ENCODE data around the gene PRKCE. TPM values are rescaled to one million over a fixed set of nuclear protein-coding genes. Genes with fewer than 3 reads are reported as not detected.

PRKCE gene
- total RNA-seq, 1 experiment from 2014 or later, result 14.0 TPM

DNA sequence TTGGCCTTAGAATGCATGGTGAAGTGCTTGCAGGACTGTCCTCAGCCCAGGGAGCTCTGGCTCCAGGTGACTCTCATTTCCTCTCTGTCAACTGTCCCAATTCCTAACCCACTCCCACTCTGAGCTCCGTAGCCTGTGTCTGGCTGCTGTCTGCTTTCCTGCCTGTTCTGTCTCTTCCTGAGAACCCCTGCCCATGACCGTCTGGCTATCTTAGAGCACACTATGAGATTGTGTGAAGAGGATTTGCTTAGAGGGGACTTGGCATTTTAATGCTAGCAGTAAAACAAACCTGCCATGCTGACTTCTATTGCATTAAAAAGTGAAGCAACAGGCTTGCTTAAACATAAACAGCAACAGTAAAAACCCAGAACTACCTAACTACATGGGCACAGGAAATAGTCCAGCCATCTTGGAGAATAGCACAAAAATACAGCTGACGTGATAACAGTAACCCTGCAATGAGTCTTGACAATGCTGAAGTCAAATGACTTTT lies 234.7 kb downstream of the PRKCE start:
- Histone ChIP-seq H3K27ac (ENCODE audit: low read length) (no peak overlapping the region), H3K4me3 (ENCODE audit: low read depth in 2 of 2, low read length in 2 of 2) (no peak overlapping the region), H3K36me3 (ENCODE audit: control insufficient read depth, insufficient read depth, low read length) (no peaks in the 10 kb centered on the region), H3K27me3 (ENCODE audit: control insufficient read depth, insufficient read depth, low read length) (no peaks in the 10 kb centered on the region), H3K9me3 (ENCODE audit: control insufficient read depth, insufficient read depth, low read depth, low read length) (no peaks in the 10 kb centered on the region), H3K4me1 (ENCODE audit: control insufficient read depth, insufficient read depth, low read length) (no peaks in the 10 kb centered on the region)
- TF ChIP-seq TCF7L2 (IDR thresholded peaks at IDR 0.05; ENCODE audit: low read depth, low read length) (no peak), SIN3A (IDR thresholded peaks at IDR 0.05; ENCODE audit: borderline replicate concordance, insufficient read depth, low read depth, low read length) (no peak), POLR2AphosphoS5 (IDR thresholded peaks at IDR 0.05; ENCODE audit: low read depth, low read length) (no peak)
- TF ChIP-seq, protein P1, sequence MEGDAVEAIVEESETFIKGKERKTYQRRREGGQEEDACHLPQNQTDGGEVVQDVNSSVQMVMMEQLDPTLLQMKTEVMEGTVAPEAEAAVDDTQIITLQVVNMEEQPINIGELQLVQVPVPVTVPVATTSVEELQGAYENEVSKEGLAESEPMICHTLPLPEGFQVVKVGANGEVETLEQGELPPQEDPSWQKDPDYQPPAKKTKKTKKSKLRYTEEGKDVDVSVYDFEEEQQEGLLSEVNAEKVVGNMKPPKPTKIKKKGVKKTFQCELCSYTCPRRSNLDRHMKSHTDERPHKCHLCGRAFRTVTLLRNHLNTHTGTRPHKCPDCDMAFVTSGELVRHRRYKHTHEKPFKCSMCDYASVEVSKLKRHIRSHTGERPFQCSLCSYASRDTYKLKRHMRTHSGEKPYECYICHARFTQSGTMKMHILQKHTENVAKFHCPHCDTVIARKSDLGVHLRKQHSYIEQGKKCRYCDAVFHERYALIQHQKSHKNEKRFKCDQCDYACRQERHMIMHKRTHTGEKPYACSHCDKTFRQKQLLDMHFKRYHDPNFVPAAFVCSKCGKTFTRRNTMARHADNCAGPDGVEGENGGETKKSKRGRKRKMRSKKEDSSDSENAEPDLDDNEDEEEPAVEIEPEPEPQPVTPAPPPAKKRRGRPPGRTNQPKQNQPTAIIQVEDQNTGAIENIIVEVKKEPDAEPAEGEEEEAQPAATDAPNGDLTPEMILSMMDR (IDR thresholded peaks at IDR 0.05), result no peak
- TF ChIP-seq, protein P2, sequence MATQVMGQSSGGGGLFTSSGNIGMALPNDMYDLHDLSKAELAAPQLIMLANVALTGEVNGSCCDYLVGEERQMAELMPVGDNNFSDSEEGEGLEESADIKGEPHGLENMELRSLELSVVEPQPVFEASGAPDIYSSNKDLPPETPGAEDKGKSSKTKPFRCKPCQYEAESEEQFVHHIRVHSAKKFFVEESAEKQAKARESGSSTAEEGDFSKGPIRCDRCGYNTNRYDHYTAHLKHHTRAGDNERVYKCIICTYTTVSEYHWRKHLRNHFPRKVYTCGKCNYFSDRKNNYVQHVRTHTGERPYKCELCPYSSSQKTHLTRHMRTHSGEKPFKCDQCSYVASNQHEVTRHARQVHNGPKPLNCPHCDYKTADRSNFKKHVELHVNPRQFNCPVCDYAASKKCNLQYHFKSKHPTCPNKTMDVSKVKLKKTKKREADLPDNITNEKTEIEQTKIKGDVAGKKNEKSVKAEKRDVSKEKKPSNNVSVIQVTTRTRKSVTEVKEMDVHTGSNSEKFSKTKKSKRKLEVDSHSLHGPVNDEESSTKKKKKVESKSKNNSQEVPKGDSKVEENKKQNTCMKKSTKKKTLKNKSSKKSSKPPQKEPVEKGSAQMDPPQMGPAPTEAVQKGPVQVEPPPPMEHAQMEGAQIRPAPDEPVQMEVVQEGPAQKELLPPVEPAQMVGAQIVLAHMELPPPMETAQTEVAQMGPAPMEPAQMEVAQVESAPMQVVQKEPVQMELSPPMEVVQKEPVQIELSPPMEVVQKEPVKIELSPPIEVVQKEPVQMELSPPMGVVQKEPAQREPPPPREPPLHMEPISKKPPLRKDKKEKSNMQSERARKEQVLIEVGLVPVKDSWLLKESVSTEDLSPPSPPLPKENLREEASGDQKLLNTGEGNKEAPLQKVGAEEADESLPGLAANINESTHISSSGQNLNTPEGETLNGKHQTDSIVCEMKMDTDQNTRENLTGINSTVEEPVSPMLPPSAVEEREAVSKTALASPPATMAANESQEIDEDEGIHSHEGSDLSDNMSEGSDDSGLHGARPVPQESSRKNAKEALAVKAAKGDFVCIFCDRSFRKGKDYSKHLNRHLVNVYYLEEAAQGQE (IDR thresholded peaks at IDR 0.05; ENCODE audit: insufficient read depth in 1 of 2, low read depth in 2 of 2, low read length in 1 of 2), result no peak
- no TSS peak for BruUV-seq (replicated peaks)
- no peak for DNase-seq (ENCODE audit: low read depth, low spot score)
- in situ Hi-C loops (cut with HindIII; ENCODE audit: low pct_unique_long_range_greater_than_20kb, low sequenced_read_pairs) (no loop called here), intact Hi-C loops (cut with micrococcal nuclease; ENCODE audit: unreplicated experiment) (no loop called here)
- ChIA-PET CTCF (no interaction called here), POLR2A (no interaction called here)
- ATAC-seq, result no peak

DNA sequence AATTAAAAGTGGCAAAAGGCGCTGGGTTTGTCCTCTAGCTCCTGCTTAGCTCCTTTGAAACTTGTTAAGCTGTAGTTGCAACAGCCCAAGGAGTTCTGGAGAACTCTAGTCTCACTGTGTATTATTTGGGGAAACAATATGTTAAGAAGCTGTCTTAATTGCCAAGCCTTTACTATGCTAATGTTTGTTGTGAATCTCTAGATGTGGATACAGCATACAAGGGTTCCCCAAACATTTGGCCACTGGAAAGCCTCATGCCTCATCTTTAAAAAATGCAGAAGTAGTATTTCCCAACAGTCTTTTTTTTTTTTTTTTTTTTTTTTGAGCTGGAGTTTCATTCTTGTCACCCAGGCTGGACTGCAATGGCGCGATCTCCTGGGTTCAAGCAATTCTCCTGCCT lies 236.7 kb downstream of the PRKCE start:
- no peaks in the 10 kb centered on the region for H3K4me1 ChIP-seq (ENCODE audit: control insufficient read depth, insufficient read depth, low read length)
- H3K9me3 ChIP-seq (ENCODE audit: control insufficient read depth, insufficient read depth, low read depth, low read length), result no peaks in the 10 kb centered on the region
- ChIA-PET POLR2A (no interaction called here), CTCF (no interaction called here)
- no peaks in the 10 kb centered on the region for H3K27me3 ChIP-seq (ENCODE audit: control insufficient read depth, insufficient read depth, low read length)
- DNase-seq (ENCODE audit: low read depth, low spot score) (no peak), ATAC-seq (no peak)
- in situ Hi-C loops (cut with HindIII; ENCODE audit: low pct_unique_long_range_greater_than_20kb, low sequenced_read_pairs) (no loop called here), intact Hi-C loops (cut with micrococcal nuclease; ENCODE audit: unreplicated experiment) (no loop called here)
- no peak overlapping the region for H3K4me3 ChIP-seq (ENCODE audit: low read depth in 2 of 2, low read length in 2 of 2)
- BruUV-seq (replicated peaks), result no TSS peak
- no peak overlapping the region for H3K27ac ChIP-seq (ENCODE audit: low read length)
- no peaks in the 10 kb centered on the region for H3K36me3 ChIP-seq (ENCODE audit: control insufficient read depth, insufficient read depth, low read length)
- TF ChIP-seq, protein P2 (IDR thresholded peaks at IDR 0.05; ENCODE audit: insufficient read depth in 1 of 2, low read depth in 2 of 2, low read length in 1 of 2), result no peak
- TF ChIP-seq SIN3A (IDR thresholded peaks at IDR 0.05; ENCODE audit: borderline replicate concordance, insufficient read depth, low read depth, low read length), result no peak
- TF ChIP-seq, protein P1 (IDR thresholded peaks at IDR 0.05), result no peak
- no peak for TF ChIP-seq POLR2AphosphoS5 (IDR thresholded peaks at IDR 0.05; ENCODE audit: low read depth, low read length)
- no peak for TF ChIP-seq TCF7L2 (IDR thresholded peaks at IDR 0.05; ENCODE audit: low read depth, low read length)
